Non-pigmented ciliary epithelial cell (primary cell): Measurements from ENCODE around the gene NPAS2.

ENCODE experiments used
- DNase-seq: peaks from one replicate; pipeline ENCODE4 v3.0.0-alpha.2; 2010; ENCODE audit warnings: low read depth

Gene NPAS2

DNA sequence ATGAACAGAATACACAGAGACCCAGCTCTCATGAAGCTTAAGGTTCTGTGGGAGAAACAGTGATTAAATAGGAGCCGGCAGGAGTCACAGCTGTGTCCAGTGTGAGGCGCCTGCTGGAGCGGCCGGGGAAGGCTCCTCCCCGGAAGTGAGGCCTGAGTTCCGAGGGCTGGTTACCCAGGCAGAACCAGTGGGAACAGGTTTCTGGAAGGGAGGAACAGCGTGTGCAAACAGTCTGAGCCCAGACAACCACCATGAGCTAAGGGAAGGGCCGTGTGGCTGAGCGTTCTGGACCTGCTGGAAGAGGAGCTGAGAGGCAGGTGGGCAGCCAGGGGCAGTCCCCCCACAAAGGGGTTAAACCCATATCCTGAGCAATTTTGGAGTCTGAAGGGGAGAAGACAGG, 26.0 kb upstream of the NPAS2 start:
- no peak for DNase-seq

DNA sequence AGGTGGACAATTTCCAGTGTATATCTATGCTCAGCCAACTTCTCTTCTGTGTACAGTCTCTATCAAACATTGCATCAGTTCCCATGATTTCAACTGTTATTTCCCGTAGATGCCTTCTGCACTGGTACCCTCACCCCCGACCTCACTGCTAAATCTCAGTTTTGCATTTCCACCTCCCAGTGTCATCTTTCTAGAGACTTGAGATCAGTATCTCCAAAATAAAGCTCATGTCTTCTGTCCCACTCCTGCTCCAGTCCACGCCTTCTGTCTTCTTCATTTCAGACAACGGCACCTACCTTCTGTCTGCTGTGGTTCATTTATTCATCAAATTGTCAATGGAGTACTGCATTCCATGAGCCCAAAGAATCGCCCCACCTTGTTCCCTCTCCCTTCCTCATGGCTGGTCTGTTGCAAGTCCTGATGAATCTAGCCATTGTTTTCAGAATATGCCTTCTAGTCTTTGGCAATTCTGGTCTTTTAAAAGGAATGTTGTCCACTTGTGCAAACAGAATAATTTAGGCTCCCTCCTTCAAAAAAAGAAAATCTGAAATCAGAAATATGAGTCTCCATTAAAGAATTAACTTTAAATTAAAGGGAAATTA, 23.3 kb upstream of the NPAS2 start:
- DNase-seq, result no peak

DNA sequence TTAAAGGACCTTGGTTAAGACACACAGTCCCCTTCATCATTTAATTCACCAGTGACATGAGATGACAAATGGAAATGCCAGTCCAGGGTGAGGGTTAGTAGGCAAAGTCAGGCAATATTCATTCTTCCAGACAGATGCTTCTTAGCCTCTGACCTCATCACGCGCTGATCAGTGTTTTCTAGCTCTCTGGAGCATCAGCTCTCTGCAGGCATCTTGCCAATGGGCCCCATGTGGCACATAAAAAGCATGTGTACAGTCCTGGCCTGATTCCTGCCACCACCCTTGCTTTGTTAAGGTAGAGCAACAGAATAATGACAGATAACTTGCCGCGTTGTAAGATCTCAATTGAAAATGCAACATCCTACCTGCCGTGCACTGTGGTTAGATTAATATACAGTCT, 20.3 kb upstream of the NPAS2 start:
- no peak for DNase-seq

DNA sequence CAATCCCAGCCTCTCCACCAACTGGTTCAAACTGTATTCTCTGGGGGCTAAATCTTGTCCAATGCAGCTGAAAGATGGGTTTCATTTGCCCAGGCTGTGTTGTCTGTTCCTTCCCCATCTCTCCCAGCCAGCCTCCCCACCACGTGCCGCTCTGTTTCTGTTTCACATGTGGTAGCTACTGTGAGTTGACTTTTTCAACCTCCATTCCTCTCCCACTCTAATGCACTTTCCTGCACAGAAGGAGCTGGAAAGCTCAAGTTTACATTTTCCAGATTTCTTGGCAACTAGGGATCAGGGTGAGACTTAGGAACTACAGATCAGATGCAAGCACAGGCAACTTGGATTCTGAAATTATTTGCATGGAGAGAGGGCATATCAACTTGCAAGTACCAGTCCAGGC, 19.0 kb upstream of the NPAS2 start:
- DNase-seq, result no peak

DNA sequence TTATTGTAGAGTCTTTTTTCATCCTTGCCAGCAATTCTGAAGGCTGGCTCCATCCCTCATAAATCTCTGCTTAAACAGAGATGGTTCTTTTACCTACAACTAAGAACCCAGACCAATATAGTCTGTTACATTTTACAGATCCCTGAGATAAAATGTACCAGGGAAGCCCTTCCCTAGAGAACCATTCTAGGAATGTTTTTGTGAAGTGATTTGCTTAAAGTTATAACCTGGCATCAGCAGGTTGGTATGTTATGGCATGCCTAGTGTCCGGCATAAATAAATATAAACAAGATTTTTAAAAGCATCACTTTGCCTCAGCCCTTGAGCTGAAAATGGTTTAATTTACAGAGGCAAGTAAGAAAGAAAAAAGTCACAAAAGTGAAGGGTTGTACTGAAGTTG, 18.5 kb upstream of the NPAS2 start:
- no peak for DNase-seq

DNA sequence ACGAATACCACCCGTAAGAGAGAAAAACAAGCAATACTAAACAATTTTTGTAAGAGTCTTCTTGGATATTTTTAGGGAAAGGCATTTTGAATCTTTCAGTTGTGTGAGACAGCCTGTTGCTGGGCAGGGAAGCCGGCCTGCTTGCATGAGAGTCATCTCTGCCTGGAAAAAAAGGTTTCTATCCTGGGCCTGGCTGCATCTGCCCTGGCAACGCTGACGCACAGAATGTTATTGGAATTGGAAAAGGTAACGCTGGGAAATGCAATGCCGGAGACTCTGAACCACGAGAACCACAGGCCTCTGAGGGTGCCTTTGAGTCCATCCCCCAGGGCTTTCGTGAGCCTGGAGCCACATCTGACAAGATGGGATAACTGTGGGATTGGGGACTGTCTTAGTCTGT, 17.9 kb upstream of the NPAS2 start:
- DNase-seq, result no peak

GRCh38 chr2:100803334-100803733, 16.6 kb upstream of the NPAS2 start:
- no peak for DNase-seq

GRCh38 chr2:100806550-100806949, 13.4 kb upstream of the NPAS2 start:
- no peak for DNase-seq

DNA sequence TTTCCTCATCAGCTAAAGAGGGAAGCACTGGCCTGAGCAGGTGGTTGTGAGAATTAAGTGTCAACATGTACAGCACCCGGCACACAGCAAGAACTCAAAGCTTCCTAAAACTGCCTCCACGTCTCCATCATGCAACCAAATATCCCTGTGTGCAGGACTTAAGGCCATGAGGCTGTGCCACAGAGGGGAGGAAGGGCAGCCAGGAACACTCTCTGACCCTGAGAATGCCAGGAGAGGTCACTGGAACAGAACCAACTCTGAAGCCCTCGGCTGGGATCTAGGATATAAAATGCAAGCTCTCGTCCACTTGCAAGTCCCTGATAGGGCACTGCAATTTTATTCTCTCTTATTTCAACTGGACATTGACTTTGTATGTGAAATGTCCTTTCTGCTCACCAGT, 12.2 kb upstream of the NPAS2 start:
- DNase-seq, result no peak

DNA sequence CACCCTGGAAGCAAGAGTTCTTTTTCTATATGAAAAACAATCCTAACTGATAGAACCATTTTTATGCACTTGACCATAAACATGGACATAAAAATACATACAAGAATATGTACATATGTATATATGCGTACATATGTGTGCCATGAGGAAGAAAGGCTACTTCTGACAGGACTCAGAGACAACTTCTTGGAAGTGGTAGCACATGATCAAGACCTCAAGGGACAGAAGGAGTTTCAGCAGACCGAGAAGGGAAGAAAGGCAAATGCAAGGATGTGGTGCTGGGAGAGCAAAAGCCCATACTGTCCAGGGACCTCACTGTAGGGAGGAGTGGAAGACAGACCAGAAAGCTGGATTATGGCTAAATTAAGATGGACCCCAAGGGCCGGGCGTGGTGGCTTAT, 11.4 kb upstream of the NPAS2 start:
- no peak for DNase-seq

DNA sequence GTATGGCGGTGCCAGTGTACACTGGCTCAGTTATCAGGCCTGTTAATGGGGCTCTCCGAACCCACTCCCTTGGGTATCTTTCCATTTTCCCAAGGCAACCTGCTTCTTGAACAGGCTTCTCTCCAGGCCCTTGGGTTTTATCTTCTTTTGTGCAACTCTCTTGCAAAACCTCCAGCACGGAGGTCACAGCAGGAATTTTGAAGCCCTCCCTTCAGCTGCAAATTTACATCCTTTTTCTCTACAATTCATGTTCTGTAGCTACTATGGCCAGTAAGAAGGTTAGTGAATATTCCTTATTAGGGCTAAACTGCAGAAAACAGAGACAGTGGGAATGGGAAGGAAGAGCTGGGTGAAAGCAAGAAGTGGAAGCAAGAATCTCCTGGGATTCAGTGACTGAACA, 10.4 kb upstream of the NPAS2 start:
- no peak for DNase-seq

DNA sequence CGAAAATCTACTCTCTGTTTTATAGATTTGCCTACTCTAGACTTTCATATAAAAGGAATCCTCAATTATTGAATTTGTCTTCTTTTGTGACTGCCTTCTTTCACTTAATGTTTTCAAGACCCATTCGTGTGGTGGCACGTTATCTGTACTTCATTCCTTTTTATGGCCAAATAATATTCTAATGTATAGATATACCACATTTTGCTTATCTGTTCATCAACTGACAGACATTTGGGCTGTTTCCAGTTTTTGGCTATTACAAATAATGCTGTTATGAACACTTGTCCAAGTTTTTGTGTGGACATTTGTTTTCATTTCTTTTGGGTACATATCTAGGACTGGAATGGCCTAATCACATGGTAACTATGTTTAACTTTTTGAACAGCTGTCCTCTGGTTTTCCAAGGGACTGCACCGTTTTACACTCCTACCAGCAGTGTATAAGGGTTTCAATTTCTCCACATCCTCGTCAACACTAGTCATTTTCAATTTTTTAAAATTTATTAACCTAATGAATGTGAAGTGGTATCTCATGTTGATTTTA, 9.3 kb upstream of the NPAS2 start:
- no peak for DNase-seq

DNA sequence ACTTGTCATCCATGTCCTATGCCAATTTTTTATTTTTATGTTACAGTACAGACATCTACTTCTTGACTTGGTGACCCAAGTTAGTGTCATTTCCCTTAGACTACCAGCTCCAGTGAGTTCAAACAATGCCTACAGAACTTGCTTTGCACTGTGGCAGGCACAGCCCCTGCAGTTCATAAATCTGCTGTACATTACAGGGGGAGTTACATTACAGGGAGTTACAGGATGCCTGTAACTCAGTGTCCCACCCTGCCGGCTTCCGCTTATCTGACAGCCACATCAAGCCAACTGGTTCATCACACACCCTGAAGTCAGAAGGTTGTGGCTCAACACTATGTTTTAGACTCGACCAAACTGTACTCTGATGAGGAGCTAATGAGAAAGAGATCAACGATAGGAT, 7.8 kb upstream of the NPAS2 start:
- no peak for DNase-seq

DNA sequence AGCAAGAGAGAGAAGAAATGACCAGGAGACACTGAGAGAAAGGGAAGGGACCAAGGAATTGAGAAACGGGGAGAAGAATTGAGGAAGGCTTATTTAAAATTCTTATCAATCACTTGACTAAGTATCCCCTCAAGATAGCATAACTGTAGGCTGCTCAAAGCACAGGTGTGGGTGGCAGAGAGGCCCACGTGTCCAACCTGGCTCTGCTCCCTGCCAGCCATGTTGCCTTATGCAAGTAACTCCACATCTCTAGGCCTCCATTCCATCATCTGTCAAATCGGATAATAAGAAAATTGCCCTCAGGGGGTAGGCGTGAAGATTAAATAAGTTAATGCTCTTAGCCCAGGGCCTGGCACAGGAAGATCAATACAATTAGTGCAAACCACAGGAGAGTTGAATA, 7.4 kb upstream of the NPAS2 start:
- DNase-seq, result no peak

- DNase-seq, result peak; percentile 59
Measured at GRCh38 chr2:100813527-100813926, 6.4 kb upstream of the NPAS2 start.

DNA sequence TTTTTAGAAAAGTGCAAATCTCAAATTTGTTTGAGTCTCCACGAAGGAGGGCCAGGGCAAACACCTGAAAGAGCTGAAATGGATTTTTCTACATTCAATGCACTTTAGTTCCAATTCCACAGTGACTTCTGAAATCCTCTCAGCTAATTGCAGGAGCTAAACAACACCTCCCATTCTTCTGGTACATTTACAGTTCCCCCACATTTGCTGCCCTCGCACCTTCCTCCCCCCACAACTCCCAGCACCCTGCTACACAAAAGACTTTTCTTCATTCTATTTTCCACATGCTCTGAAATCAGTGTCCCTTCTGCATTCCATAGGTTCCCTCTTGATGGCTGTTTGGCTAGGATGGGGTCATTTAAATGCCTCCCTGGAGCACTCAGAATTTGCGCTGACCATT, 5.9 kb upstream of the NPAS2 start:
- no peak for DNase-seq

- no peak for DNase-seq
Measured at GRCh38 chr2:100814453-100814852, 5.5 kb upstream of the NPAS2 start.

GRCh38 chr2:100817388-100817985, 2.5 kb upstream of the NPAS2 start:
- DNase-seq, result no peak

- no peak for DNase-seq
Measured at GRCh38 chr2:100818003-100818605, 1.8 kb upstream of the NPAS2 start.

DNA sequence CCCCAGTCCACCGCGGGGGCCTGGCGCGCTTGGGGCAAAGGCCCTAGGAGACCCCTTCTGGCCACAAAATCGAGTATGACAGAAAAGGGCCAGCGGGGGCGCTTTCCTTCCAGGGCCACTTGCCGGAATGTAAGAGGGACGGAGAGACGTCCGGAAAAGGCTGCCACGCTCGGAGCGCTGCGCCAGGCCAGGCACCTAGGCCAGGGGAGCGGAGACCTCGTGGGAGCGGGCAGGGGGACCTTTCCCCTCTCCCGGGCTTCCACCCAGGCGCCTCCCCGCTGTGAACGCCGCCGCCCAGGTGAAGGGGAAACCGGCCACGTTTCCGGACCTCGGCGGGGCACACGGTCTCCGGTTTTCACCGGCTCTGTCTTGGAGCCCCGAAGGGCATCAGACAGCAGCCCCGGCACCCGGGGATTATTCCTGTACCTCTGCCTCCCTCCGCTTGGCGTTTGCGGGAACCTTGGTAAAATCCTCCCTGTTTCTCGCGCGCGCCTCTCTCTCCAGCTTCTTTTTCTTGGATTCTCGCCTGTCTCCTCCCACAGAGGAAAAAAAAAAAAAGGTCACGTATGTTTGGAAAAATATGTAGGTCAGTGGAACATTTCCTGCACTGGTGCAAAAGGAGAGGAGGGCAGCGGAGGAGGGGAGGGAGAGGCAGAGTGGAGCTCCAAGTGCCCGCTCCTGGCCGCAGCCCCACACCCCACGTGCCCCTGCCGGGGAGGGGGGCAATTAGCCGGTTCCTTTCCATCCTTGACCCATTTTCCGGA, 1.2 kb upstream of the NPAS2 start:
- DNase-seq, result peak; percentile 42

- no peak for DNase-seq
Measured at GRCh38 chr2:100820273-100820522, 259 bp downstream of the NPAS2 start.

- DNase-seq, result no peak
Measured at GRCh38 chr2:100820523-100821254, 750 bp downstream of the NPAS2 start.
